KMS-11 (cell line): ENCODE data around the gene PTAR1.
"Not testable (repeated sequence)": the region's sequence is repeated elsewhere in the genome, so short reads cannot be mapped to it uniquely, and the experiment has no call there.

Source experiments
- H2AFZ ChIP-seq: fragments of 200-600 bp; sonication (generic); 2 replicates; pipeline ENCODE4 v1.6.1; 2016; ENCODE audit warnings: antibody characterized with exemption, mixed run types, low read depth
- H3K27ac ChIP-seq: fragments of 200-600 bp; sonication (generic); 2 replicates; pipeline ENCODE4 v1.6.1; 2016; ENCODE audit warnings: mild to moderate bottlenecking, mixed run types
- H3K27me3 ChIP-seq: fragments of 200-600 bp; sonication (generic); 2 replicates; pipeline ENCODE4 v1.6.1; 2017; ENCODE audit warnings: mild to moderate bottlenecking, low read depth, mixed run types, moderate library complexity; ENCODE audit not compliant: insufficient read depth
- H3K36me3 ChIP-seq: fragments of 200-600 bp; sonication (generic); 2 replicates; pipeline ENCODE4 v1.6.1; 2017; ENCODE audit warnings: mild to moderate bottlenecking, mixed run types; ENCODE audit not compliant: insufficient read depth
- H3K4me1 ChIP-seq: fragments of 200-600 bp; sonication (generic); 2 replicates; pipeline ENCODE4 v1.6.1; 2016; ENCODE audit warnings: mild to moderate bottlenecking, low read depth, mixed run types; ENCODE audit not compliant: poor library complexity, severe bottlenecking
- H3K4me2 ChIP-seq: fragments of 200-600 bp; sonication (generic); 2 replicates; pipeline ENCODE4 v1.7.0; 2016; ENCODE audit warnings: mild to moderate bottlenecking, mixed run types
- H3K4me3 ChIP-seq: fragments of 200-600 bp; sonication (generic); IDR thresholded peaks from 2 replicates; pipeline ENCODE4 v1.6.1; 2017; ENCODE audit warnings: low read depth, low read length, mixed read lengths; ENCODE audit not compliant: insufficient read depth
- H3K79me2 ChIP-seq: fragments of 200-600 bp; sonication (generic); 2 replicates; pipeline ENCODE4 v1.6.1; 2016; ENCODE audit warnings: low read depth, mixed run types; ENCODE audit not compliant: insufficient read depth
- H3K9ac ChIP-seq: fragments of 200-600 bp; sonication (generic); 2 replicates; pipeline ENCODE4 v1.6.1; 2016; ENCODE audit warnings: mild to moderate bottlenecking, mixed run types
- H4K20me1 ChIP-seq: fragments of 200-600 bp; sonication (generic); 2 replicates; pipeline ENCODE4 v1.6.1; 2016; ENCODE audit warnings: mild to moderate bottlenecking, mixed run types; ENCODE audit not compliant: insufficient read depth
- CTCF ChIP-seq: fragments of 200-600 bp; sonication (generic); conservative IDR thresholded peaks from 2 replicates; pipeline ENCODE4 v1.6.1; 2017; ENCODE audit warnings: low read depth, mild to moderate bottlenecking, antibody characterized with exemption, low read length, moderate library complexity, mixed read lengths

Gene PTAR1

GRCh38 chr9:69768716-69769115 is 8.9 kb upstream of the PTAR1 start:
- H3K27me3 ChIP-seq: no peaks in the 10 kb centered on the region
- TF ChIP-seq CTCF: no peak
- H3K36me3 ChIP-seq: no peaks in the 10 kb centered on the region
- no peak overlapping the region for H2AFZ ChIP-seq
- no peak overlapping the region for H3K9ac ChIP-seq
- H3K79me2 ChIP-seq: no peaks in the 10 kb centered on the region
- no peaks in the 10 kb centered on the region for H4K20me1 ChIP-seq
- no peak overlapping the region for H3K4me3 ChIP-seq
- H3K4me1 ChIP-seq: no peaks in the 10 kb centered on the region
- H3K27ac ChIP-seq: no peak overlapping the region
- H3K4me2 ChIP-seq: no peak overlapping the region

DNA sequence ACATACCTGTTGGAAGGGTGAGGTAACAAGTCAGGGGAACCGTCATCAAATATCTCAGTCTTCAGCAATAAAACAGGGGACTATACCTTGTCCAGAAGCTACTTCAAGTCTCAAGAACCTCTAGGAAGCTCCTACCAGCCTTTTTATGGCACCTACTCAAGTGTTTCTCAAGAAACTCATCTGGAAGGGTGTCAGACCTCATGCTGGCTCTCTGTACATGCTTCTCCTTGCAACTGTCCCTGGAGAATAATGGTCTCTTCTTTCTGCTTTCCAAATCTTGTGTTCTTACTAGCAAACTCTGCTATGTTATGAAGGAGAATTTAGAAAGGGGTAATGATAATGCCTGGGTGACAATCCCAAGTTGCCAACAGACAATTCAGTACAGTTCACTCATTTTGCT is 8.3 kb upstream of the PTAR1 start:
- Histone ChIP-seq H3K4me2 (no peak overlapping the region), H3K27ac (no peak overlapping the region), H4K20me1 (no peaks in the 10 kb centered on the region), H3K27me3 (no peaks in the 10 kb centered on the region), H3K79me2 (no peaks in the 10 kb centered on the region), H3K4me3 (no peak overlapping the region), H3K4me1 (no peaks in the 10 kb centered on the region), H2AFZ (no peak overlapping the region), H3K9ac (no peak overlapping the region), H3K36me3 (no peaks in the 10 kb centered on the region)
- no peak for TF ChIP-seq CTCF

DNA sequence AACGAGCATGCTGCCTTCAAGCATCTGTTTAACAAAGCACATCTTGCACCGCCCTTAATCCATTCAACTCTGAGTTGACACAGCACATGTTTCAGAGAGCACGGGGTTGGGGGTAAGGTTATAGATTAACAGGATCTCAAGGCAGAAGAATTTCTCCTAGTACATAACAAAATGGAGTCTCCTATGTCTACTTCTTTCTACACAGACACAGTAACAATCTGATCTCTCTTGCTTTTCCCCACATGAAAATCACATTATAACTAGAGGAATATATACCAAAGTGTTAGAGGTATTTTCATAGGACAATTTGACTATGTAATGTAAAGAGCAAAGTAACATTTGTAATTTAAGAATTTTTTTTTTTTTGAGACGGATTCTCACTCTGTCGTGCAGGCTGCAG is 4.1 kb upstream of the PTAR1 start:
- H3K36me3 ChIP-seq, H4K20me1 ChIP-seq, H3K27ac ChIP-seq, H3K9ac ChIP-seq, H3K4me2 ChIP-seq, H3K27me3 ChIP-seq, H3K4me1 ChIP-seq, H3K79me2 ChIP-seq, H2AFZ ChIP-seq, H3K4me3 ChIP-seq: not testable (repeated sequence)

DNA sequence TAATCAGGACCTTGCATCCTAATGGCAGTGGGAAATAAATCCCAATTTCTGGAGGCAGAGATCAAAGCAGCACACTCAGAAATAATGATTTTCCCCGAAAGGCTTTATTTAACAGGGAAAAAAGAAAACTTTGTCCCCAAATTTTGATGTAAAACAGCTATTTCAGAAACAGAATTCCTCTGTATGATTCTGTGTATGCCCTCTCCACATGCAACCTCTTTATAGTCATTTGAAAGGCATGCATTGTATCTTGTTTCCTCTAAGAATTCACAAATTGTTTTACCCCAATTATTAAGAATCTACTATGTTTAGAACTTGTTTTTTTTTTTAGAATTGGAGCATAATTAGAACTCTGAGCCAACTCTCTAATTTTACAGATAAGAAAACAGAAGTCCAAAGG is 2.7 kb upstream of the PTAR1 start:
- Histone ChIP-seq H3K4me1 (peaks cover 14% of the 10 kb centered on the region), H3K4me3 (no peak overlapping the region), H3K4me2 (no peak overlapping the region), H4K20me1 (no peaks in the 10 kb centered on the region), H3K79me2 (peaks cover 15% of the 10 kb centered on the region), H3K27me3 (no peaks in the 10 kb centered on the region), H3K36me3 (no peaks in the 10 kb centered on the region), H3K27ac (no peak overlapping the region), H2AFZ (no peak overlapping the region), H3K9ac (no peak overlapping the region)
- TF ChIP-seq CTCF: no peak

- Histone ChIP-seq H3K9ac (peak overlapping the region; percentile 94), H3K4me1 (peaks cover 20% of the 10 kb centered on the region), H3K27me3 (no peaks in the 10 kb centered on the region), H3K79me2 (peaks cover 38% of the 10 kb centered on the region), H3K4me2 (peak overlapping the region; percentile 98), H3K27ac (peak overlapping the region; percentile 84), H3K4me3 (no peak overlapping the region), H4K20me1 (no peaks in the 10 kb centered on the region), H2AFZ (peak overlapping the region; percentile 94), H3K36me3 (no peaks in the 10 kb centered on the region)
- no peak for TF ChIP-seq CTCF
Measured at GRCh38 chr9:69760278-69760610, 433 bp upstream of the PTAR1 start.
